Activated T-cell treated with anti-CD3 and anti-CD28 coated beads, Interleukin-2, amount 50 U/mL, for 72 hours (primary cell): ENCODE measurements around the gene SLC35D1. TPM values are rescaled to one million over a fixed set of nuclear protein-coding genes. Genes with fewer than 3 reads are reported as not detected.
"Not testable (repeated sequence)": the region's sequence is repeated elsewhere in the genome, so short reads cannot be mapped to it uniquely, and the experiment has no call there.

Experiments
- ATAC-seq, 2 donors: fragments of 150-1000 bp; cut with Tn5 transposase; replicated peaks in 1 of 2; 2 replicates each; pipeline ENCODE4 v1.10.0; 2021; ENCODE audit warnings: moderate library complexity in 2 of 2, mild to moderate bottlenecking in 1 of 2
- DNase-seq, 2 donors: peaks; one replicate each; pipeline ENCODE4 v3.0.0; 2021 to 2022; ENCODE audit warnings: mixed read lengths in 1 of 2
- H3K27ac Mint-ChIP-seq: one replicate; pipeline ENCODE4 v1.8.0; 2022; ENCODE audit warnings: mild to moderate bottlenecking, moderate library complexity, mixed read lengths
- H3K27me3 Mint-ChIP-seq: one replicate; pipeline ENCODE4 v1.8.0; 2022; ENCODE audit warnings: low read depth, mixed read lengths
- H3K36me3 Mint-ChIP-seq, 2 donors: one replicate each; pipeline ENCODE4 v1.8.0; 2022; ENCODE audit warnings: mixed read lengths in 2 of 2, mild to moderate bottlenecking in 1 of 2; ENCODE audit not compliant: insufficient read depth in 2 of 2
- H3K4me1 Mint-ChIP-seq: one replicate; pipeline ENCODE4 v1.8.0; 2022; ENCODE audit warnings: low read depth, mixed read lengths
- H3K4me3 Mint-ChIP-seq, 2 donors: one replicate each; pipeline ENCODE4 v1.8.0; 2022; ENCODE audit warnings: mild to moderate bottlenecking in 2 of 2, mixed read lengths in 2 of 2, moderate library complexity in 2 of 2
- H3K9me3 Mint-ChIP-seq, 2 donors: one replicate each; pipeline ENCODE4 v1.8.0; 2022; ENCODE audit warnings: mixed read lengths in 2 of 2
- total RNA-seq, 2 donors: library from RNA; stranded (reverse); gene quantifications; one replicate each; pipeline ENCODE4 v1.2.3, GENCODE V29; 2022

The SLC35D1 gene
- total RNA-seq, result 10 to 100 TPM; 16.7 to 19.6 TPM

GRCh38 chr1:67053785-67054772 lies at the start of gene SLC35D1:
SLC35D1 (minus strand) TSS chr1:67054148; CDS start chr1:67054013, 135 bp downstream.
- H3K4me3 Mint-ChIP-seq, result peak within 1 kb of the TSS; percentile 87 to 93
- ATAC-seq (peak; percentile 81), DNase-seq (peak; percentile 79 to 82)
- peaks cover 1% of the 10 kb centered on the region for H3K27me3 Mint-ChIP-seq
- H3K27ac Mint-ChIP-seq, result peak within 1 kb of the TSS; percentile 94
- peaks cover 3 to 13% of the 10 kb centered on the region in 2 donors for H3K36me3 Mint-ChIP-seq
- H3K9me3 Mint-ChIP-seq, result no peaks in the 10 kb centered on the region
- peaks cover 26% of the 10 kb centered on the region for H3K4me1 Mint-ChIP-seq

DNA sequence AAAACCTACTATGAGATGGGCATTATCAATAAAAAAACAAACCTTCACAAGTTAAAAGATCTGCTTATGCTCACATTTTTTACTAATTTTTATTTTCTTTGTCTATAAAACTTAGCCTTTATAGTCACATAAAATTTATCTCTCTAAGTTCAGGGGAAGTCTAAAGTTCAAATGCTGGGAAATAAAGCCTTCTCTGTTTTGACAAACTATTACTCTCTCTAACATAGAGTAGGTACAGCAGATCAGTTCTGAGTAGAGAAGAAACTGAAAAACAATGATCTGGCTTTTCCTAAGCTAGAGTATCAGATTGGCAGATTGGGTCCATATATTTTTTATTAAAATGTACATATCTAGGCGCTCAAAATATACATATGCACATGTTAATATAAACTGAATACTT lies 49.6 kb upstream of the SLC35D1 start:
- H3K36me3 Mint-ChIP-seq, result no peaks in the 10 kb centered on the region
- no peaks in the 10 kb centered on the region for H3K27me3 Mint-ChIP-seq
- ATAC-seq, result no peak

GRCh38 chr1:67100833-67101232 lies 46.9 kb upstream of the SLC35D1 start:
- Mint-ChIP-seq H3K27me3 (no peaks in the 10 kb centered on the region), H3K36me3 (no peaks in the 10 kb centered on the region), H3K4me3 (no peak overlapping the region), H3K9me3 (no peaks in the 10 kb centered on the region), H3K4me1 (no peaks in the 10 kb centered on the region), H3K27ac (no peak overlapping the region)
- no peak for DNase-seq
- no peak for ATAC-seq

More for the DNA sequence above, 49.6 kb upstream of the SLC35D1 start:
- Mint-ChIP-seq H3K4me1 (no peaks in the 10 kb centered on the region), H3K27ac (no peak overlapping the region), H3K9me3 (no peaks in the 10 kb centered on the region), H3K4me3 (no peak overlapping the region)
- DNase-seq, result no peak

- H3K4me1 Mint-ChIP-seq, result no peaks in the 10 kb centered on the region
- DNase-seq, result no peak
- no peaks in the 10 kb centered on the region for H3K9me3 Mint-ChIP-seq
- H3K27me3 Mint-ChIP-seq, result peaks cover 5% of the 10 kb centered on the region
- ATAC-seq, result no peak
- H3K36me3 Mint-ChIP-seq, result no peaks in the 10 kb centered on the region
- H3K27ac Mint-ChIP-seq, result no peak overlapping the region
- no peak overlapping the region for H3K4me3 Mint-ChIP-seq
These were observed 43.4 kb upstream of the SLC35D1 start for GRCh38 chr1:67097305-67097704.

DNA sequence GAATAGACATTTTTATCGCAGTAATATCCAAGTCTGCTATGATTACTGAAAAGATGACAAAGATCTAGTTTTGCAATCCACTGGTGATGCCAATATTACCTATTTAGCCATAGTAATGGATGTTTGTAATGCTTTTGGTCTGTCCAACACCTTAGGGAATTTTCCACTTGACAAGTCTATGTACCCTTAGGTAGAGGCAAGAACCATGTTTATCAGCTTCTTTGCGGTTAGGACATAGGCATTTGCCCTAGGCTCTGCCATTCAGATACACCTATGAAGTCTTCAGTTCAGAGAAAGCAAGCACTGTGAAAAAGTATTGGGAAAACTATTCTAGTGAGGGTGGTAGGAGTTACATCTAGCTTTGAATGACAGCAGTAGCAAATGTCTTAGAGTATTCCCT lies 40.2 kb upstream of the SLC35D1 start:
- H3K27me3 Mint-ChIP-seq, result peaks cover 5% of the 10 kb centered on the region
- DNase-seq (no peak), ATAC-seq (no peak)
- H3K27ac Mint-ChIP-seq, result no peak overlapping the region
- no peaks in the 10 kb centered on the region for H3K4me1 Mint-ChIP-seq
- H3K9me3 Mint-ChIP-seq, result no peaks in the 10 kb centered on the region
- no peak overlapping the region for H3K4me3 Mint-ChIP-seq
- H3K36me3 Mint-ChIP-seq, result no peaks in the 10 kb centered on the region

- Mint-ChIP-seq H3K4me3 (no peak overlapping the region), H3K36me3 (no peaks in the 10 kb centered on the region), H3K9me3 (no peaks in the 10 kb centered on the region), H3K4me1 (no peaks in the 10 kb centered on the region), H3K27ac (no peak overlapping the region), H3K27me3 (no peaks in the 10 kb centered on the region)
- ATAC-seq (no peak), DNase-seq (no peak)
These were observed 35.8 kb upstream of the SLC35D1 start for GRCh38 chr1:67089685-67090208.

DNA sequence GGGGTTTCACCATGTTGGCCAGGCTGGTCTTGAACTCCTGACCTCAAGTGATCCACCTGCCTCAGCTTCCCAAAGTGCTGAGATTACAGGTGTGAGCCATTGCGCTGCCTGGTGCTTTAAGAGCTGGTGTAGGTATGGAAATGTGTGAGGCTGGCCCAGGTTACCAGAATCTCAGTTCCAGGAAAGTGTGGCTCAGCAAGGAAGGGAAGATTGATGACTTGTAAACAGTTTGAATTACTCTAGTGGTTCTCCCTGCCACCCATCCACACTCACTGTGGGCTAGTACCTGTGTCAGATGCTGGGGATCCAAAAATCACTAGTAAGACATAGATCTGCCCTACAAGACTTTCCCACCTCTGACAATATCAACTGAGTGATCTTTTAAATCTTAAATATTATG lies 34.5 kb upstream of the SLC35D1 start:
- H3K9me3 Mint-ChIP-seq, result no peaks in the 10 kb centered on the region
- no peaks in the 10 kb centered on the region for H3K4me1 Mint-ChIP-seq
- no peaks in the 10 kb centered on the region for H3K36me3 Mint-ChIP-seq
- DNase-seq, result no peak
- no peak overlapping the region for H3K27ac Mint-ChIP-seq
- no peak for ATAC-seq
- H3K27me3 Mint-ChIP-seq, result no peaks in the 10 kb centered on the region
- no peak overlapping the region for H3K4me3 Mint-ChIP-seq

GRCh38 chr1:67085326-67085725 lies 31.4 kb upstream of the SLC35D1 start:
- H3K4me3 Mint-ChIP-seq, result no peak overlapping the region
- no peaks in the 10 kb centered on the region for H3K9me3 Mint-ChIP-seq
- H3K4me1 Mint-ChIP-seq, result no peaks in the 10 kb centered on the region
- no peak overlapping the region for H3K27ac Mint-ChIP-seq
- H3K27me3 Mint-ChIP-seq, result no peaks in the 10 kb centered on the region
- H3K36me3 Mint-ChIP-seq, result no peaks in the 10 kb centered on the region
- DNase-seq (no peak), ATAC-seq (no peak)

DNA sequence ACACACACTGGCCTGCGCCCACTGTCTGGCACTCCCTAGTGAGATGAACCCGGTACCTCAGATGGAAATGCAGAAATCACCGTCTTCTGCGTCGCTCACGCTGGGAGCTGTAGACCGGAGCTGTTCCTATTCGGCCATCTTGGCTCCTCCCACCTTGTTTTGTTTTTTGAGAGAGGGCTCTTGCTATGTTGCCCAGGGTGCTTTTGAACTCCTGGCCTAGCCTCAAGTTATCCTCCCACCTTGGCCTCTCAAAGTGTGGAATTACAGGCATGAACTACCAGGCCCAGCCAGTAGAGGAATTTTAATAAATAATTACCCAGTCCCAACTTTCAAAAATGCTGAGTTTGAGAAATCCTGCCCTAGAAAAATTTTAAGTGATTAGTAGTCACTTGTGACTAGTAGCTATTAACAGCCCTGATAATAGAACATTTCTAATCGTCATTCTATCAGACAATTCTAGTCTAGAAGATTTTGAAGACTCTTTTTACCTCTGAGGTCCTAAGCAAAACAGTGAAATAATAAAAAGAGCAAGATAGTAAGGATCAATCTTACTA lies 30.9 kb upstream of the SLC35D1 start:
- no peak overlapping the region for H3K27ac Mint-ChIP-seq
- ATAC-seq, result no peak
- H3K4me1 Mint-ChIP-seq, result no peaks in the 10 kb centered on the region
- no peak for DNase-seq
- no peaks in the 10 kb centered on the region for H3K9me3 Mint-ChIP-seq
- H3K36me3 Mint-ChIP-seq, result no peaks in the 10 kb centered on the region
- no peak overlapping the region for H3K4me3 Mint-ChIP-seq
- H3K27me3 Mint-ChIP-seq, result no peaks in the 10 kb centered on the region

DNA sequence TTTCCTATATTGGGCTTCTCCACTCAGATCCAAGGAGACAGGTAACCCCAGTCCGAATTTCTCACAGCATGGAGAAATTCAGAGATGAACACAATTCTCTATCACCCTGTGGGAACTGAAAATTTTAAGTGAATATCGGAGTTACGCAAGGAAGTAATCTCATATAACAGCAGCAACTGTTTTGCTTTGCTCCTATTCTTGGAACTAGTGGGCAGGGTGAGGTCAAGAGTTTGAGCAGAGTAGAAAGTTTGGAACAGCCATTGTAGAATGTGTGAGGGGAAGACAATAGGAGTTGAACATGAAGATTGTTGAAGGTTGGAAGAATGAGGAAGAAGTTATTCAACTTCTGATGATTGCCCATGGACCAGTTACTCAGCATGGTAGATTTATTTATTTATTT lies 24.3 kb upstream of the SLC35D1 start:
- H3K4me1 Mint-ChIP-seq, result no peaks in the 10 kb centered on the region
- peaks cover 3% of the 10 kb centered on the region in 2 donors for H3K9me3 Mint-ChIP-seq
- ATAC-seq, result no peak
- DNase-seq, result no peak
- H3K4me3 Mint-ChIP-seq, result no peak overlapping the region
- H3K27me3 Mint-ChIP-seq, result no peaks in the 10 kb centered on the region
- no peak overlapping the region for H3K27ac Mint-ChIP-seq
- peaks cover 3 to 4% of the 10 kb centered on the region in 2 donors for H3K36me3 Mint-ChIP-seq

DNA sequence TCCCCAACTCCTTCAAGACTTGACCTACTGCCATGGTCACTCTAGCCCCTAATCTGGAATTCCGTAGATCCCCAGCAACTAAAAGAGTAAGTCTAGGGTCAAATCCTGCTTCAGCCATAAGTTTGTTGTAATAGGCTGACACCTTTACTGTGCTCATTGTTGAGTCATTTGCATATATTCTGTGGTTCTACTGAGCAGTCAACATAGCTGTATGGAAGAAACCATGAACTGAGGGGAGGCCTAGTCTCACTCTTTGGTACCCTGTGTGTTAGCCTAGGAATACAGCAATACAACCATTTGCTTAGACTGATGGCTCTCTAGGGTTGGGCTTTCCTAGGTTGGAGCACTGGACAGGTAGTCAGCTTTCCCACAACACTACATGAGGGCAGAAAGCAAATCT lies 23.6 kb upstream of the SLC35D1 start:
- Mint-ChIP-seq H3K4me1 (no peaks in the 10 kb centered on the region), H3K27me3 (no peaks in the 10 kb centered on the region), H3K4me3 (no peak overlapping the region), H3K27ac (no peak overlapping the region), H3K36me3 (peaks cover 7% of the 10 kb centered on the region in 2 donors), H3K9me3 (peaks cover 5 to 6% of the 10 kb centered on the region in 2 donors)
- no peak for ATAC-seq
- DNase-seq, result no peak

- Mint-ChIP-seq H3K36me3 (peaks cover 11 to 13% of the 10 kb centered on the region in 2 donors), H3K27me3 (no peaks in the 10 kb centered on the region), H3K27ac (no peak overlapping the region), H3K4me1 (no peaks in the 10 kb centered on the region), H3K9me3 (peaks cover 6 to 9% of the 10 kb centered on the region in 2 donors), H3K4me3 (no peak overlapping the region)
- DNase-seq (no peak), ATAC-seq (no peak)
These were observed 18.8 kb upstream of the SLC35D1 start for GRCh38 chr1:67072749-67073148.

GRCh38 chr1:67067655-67068054 lies 13.7 kb upstream of the SLC35D1 start:
- DNase-seq, H3K4me1 Mint-ChIP-seq, H3K27ac Mint-ChIP-seq, H3K27me3 Mint-ChIP-seq, H3K4me3 Mint-ChIP-seq, ATAC-seq: not testable (repeated sequence)
- Mint-ChIP-seq H3K9me3 (peaks cover 10 to 13% of the 10 kb centered on the region in 2 donors), H3K36me3 (peaks cover 13% of the 10 kb centered on the region in 2 donors)
